ENCODE results near the gene TARP.

Gene TARP

DNA sequence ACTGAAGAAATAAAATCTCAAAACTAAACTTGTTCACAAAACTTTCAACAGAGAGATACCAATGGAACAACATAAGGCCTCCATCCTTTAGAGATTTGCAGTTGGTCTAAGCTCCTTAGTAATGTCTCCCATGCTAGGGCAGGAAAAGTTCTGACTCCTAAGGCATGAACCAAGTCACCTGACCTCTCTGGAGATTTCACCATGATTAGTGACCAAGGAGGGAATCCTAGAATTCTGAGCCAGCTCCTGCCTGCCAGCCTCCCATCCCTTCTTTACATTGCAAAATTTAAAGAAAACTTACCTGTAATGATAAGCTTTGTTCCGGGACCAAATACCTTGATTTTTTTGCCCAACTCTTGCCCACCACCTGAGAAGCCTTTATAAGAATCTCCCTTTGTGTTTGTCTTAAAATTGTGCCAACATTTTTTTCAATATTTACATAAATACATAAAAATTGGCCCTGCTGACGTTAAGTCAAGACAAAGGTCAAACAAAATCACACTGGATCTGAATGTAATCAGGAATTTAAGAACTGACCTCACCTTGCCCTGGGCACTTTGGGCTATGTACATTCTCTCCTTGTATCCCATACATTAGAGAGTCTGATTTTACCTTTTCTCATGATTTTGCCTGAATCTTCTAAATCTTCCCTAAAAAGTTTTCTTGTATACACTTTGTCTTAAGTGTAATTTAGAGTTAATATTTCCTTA lies at the start of gene TARP:
Gene TARP (minus strand): TSS at position 351 of the 710 bp plus-strand sequence.
- no peak for ATAC-seq
- TF ChIP-seq, protein P1, sequence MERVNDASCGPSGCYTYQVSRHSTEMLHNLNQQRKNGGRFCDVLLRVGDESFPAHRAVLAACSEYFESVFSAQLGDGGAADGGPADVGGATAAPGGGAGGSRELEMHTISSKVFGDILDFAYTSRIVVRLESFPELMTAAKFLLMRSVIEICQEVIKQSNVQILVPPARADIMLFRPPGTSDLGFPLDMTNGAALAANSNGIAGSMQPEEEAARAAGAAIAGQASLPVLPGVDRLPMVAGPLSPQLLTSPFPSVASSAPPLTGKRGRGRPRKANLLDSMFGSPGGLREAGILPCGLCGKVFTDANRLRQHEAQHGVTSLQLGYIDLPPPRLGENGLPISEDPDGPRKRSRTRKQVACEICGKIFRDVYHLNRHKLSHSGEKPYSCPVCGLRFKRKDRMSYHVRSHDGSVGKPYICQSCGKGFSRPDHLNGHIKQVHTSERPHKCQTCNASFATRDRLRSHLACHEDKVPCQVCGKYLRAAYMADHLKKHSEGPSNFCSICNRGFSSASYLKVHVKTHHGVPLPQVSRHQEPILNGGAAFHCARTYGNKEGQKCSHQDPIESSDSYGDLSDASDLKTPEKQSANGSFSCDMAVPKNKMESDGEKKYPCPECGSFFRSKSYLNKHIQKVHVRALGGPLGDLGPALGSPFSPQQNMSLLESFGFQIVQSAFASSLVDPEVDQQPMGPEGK (CRISPR knock-in tag; IDR thresholded peaks at IDR 0.05; ENCODE audit: borderline replicate concordance): no peak
- TF ChIP-seq ARNTL (CRISPR knock-in tag; IDR thresholded peaks at IDR 0.05; ENCODE audit: borderline replicate concordance, low read depth): no peak
- no peak for TF ChIP-seq GLIS3 (CRISPR knock-in tag; IDR thresholded peaks at IDR 0.05)
- TF ChIP-seq, protein P2, sequence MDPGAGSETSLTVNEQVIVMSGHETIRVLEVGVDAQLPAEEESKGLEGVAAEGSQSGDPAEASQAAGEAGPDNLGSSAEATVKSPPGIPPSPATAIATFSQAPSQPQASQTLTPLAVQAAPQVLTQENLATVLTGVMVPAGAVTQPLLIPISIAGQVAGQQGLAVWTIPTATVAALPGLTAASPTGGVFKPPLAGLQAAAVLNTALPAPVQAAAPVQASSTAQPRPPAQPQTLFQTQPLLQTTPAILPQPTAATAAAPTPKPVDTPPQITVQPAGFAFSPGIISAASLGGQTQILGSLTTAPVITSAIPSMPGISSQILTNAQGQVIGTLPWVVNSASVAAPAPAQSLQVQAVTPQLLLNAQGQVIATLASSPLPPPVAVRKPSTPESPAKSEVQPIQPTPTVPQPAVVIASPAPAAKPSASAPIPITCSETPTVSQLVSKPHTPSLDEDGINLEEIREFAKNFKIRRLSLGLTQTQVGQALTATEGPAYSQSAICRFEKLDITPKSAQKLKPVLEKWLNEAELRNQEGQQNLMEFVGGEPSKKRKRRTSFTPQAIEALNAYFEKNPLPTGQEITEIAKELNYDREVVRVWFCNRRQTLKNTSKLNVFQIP (CRISPR knock-in tag; IDR thresholded peaks at IDR 0.05; ENCODE audit: borderline replicate concordance, low read depth): no peak
- TF ChIP-seq OSR1 (CRISPR knock-in tag; IDR thresholded peaks at IDR 0.05): no peak
- TF ChIP-seq TCF4 (CRISPR knock-in tag; IDR thresholded peaks at IDR 0.05; ENCODE audit: borderline replicate concordance): no peak
- TF ChIP-seq ZNF8 (CRISPR knock-in tag; IDR thresholded peaks at IDR 0.05): no peak
- TF ChIP-seq, protein P3, sequence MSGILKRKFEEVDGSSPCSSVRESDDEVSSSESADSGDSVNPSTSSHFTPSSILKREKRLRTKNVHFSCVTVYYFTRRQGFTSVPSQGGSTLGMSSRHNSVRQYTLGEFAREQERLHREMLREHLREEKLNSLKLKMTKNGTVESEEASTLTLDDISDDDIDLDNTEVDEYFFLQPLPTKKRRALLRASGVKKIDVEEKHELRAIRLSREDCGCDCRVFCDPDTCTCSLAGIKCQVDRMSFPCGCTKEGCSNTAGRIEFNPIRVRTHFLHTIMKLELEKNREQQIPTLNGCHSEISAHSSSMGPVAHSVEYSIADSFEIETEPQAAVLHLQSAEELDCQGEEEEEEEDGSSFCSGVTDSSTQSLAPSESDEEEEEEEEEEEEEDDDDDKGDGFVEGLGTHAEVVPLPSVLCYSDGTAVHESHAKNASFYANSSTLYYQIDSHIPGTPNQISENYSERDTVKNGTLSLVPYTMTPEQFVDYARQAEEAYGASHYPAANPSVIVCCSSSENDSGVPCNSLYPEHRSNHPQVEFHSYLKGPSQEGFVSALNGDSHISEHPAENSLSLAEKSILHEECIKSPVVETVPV (CRISPR knock-in tag; IDR thresholded peaks at IDR 0.05): no peak
- TF ChIP-seq CSDC2 (CRISPR knock-in tag; IDR thresholded peaks at IDR 0.05): no peak

DNA sequence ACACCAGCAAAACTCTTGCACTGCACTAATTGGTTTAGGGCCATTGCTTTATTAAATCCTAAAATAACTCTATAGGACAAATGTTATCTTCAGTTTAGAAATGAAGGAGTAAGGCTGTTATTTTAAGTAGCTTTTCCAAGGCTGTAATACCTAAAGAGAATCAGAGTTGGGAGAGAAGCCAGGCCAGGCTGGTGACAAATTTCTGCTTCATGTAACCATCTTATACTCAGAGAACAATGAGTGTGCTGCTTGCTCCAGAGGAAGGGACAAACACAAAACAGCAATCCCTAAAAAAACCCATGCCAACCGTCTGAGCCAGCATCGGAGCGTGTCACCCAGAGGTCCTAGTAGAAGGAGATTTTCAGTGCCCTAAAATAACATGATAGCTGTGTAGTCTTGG lies 49.7 kb upstream of the TARP start:
- ATAC-seq: no peak
- no peak for TF ChIP-seq RARB (CRISPR knock-in tag; IDR thresholded peaks at IDR 0.05)
- no peak for TF ChIP-seq ZC3H10 (CRISPR knock-in tag; IDR thresholded peaks at IDR 0.05)
- TF ChIP-seq TCF4 (CRISPR knock-in tag; IDR thresholded peaks at IDR 0.05; ENCODE audit: borderline replicate concordance): no peak
- TF ChIP-seq ZNF70 (CRISPR knock-in tag; IDR thresholded peaks at IDR 0.05): no peak
- TF ChIP-seq ZNF8 (CRISPR knock-in tag; IDR thresholded peaks at IDR 0.05): no peak
- no peak for TF ChIP-seq ESRRG (CRISPR knock-in tag; IDR thresholded peaks at IDR 0.05)
- TF ChIP-seq, protein P3 (CRISPR knock-in tag; IDR thresholded peaks at IDR 0.05): no peak
- TF ChIP-seq, protein P4, sequence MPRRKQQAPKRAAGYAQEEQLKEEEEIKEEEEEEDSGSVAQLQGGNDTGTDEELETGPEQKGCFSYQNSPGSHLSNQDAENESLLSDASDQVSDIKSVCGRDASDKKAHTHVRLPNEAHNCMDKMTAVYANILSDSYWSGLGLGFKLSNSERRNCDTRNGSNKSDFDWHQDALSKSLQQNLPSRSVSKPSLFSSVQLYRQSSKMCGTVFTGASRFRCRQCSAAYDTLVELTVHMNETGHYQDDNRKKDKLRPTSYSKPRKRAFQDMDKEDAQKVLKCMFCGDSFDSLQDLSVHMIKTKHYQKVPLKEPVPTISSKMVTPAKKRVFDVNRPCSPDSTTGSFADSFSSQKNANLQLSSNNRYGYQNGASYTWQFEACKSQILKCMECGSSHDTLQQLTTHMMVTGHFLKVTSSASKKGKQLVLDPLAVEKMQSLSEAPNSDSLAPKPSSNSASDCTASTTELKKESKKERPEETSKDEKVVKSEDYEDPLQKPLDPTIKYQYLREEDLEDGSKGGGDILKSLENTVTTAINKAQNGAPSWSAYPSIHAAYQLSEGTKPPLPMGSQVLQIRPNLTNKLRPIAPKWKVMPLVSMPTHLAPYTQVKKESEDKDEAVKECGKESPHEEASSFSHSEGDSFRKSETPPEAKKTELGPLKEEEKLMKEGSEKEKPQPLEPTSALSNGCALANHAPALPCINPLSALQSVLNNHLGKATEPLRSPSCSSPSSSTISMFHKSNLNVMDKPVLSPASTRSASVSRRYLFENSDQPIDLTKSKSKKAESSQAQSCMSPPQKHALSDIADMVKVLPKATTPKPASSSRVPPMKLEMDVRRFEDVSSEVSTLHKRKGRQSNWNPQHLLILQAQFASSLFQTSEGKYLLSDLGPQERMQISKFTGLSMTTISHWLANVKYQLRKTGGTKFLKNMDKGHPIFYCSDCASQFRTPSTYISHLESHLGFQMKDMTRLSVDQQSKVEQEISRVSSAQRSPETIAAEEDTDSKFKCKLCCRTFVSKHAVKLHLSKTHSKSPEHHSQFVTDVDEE (CRISPR knock-in tag; IDR thresholded peaks at IDR 0.05): no peak
- no peak for TF ChIP-seq ARNTL (CRISPR knock-in tag; IDR thresholded peaks at IDR 0.05; ENCODE audit: borderline replicate concordance, low read depth)
- TF ChIP-seq SNAI2 (CRISPR knock-in tag; IDR thresholded peaks at IDR 0.05): no peak
- no peak for TF ChIP-seq ZNF565 (CRISPR knock-in tag; conservative IDR thresholded peaks at IDR 0.05; ENCODE audit: low read depth)
- TF ChIP-seq BACH2 (CRISPR knock-in tag; IDR thresholded peaks at IDR 0.05; ENCODE audit: borderline replicate concordance): no peak
- TF ChIP-seq, protein P5, sequence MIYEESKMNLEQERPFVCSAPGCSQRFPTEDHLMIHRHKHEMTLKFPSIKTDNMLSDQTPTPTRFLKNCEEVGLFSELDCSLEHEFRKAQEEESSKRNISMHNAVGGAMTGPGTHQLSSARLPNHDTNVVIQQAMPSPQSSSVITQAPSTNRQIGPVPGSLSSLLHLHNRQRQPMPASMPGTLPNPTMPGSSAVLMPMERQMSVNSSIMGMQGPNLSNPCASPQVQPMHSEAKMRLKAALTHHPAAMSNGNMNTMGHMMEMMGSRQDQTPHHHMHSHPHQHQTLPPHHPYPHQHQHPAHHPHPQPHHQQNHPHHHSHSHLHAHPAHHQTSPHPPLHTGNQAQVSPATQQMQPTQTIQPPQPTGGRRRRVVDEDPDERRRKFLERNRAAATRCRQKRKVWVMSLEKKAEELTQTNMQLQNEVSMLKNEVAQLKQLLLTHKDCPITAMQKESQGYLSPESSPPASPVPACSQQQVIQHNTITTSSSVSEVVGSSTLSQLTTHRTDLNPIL (CRISPR knock-in tag; IDR thresholded peaks at IDR 0.05; ENCODE audit: low read depth): no peak
- TF ChIP-seq TOX (CRISPR knock-in tag; IDR thresholded peaks at IDR 0.05; ENCODE audit: borderline replicate concordance): no peak

All from SK-N-SH treated with all-trans-retinoic acid at 6 μM for 48 hours (cell line).